Activated B cell treated with CpG ODN at 0.5 μM for 24 hours (primary cell): Measurements from ENCODE around the gene KIAA1958. TPM values are rescaled to one million over a fixed set of nuclear protein-coding genes. Genes with fewer than 3 reads are reported as not detected.

Experiments used
- ATAC-seq: fragments of 200-7000 bp; cut with Tn5 transposase; one replicate; pipeline ENCODE4 v1.10.0; 2021; ENCODE audit warnings: low read depth, mild to moderate bottlenecking, moderate library complexity
- CTCF ChIA-PET: fragments of 350-600 bp; sonication (Branson Sonifier 250); formaldehyde crosslinking; loops from one replicate; lab custom pipeline; 2021; ENCODE audit warnings: antibody characterized with exemption; lab: Charles Lee
- POLR2A ChIA-PET: fragments of 350-600 bp; sonication (Branson Sonifier 250); formaldehyde crosslinking; loops from one replicate; lab custom pipeline; 2021; ENCODE audit warnings: antibody characterized with exemption; lab: Charles Lee
- DNase-seq: peaks from one replicate; pipeline ENCODE4 v3.0.0; 2022
- H3K27ac Mint-ChIP-seq: one replicate; pipeline ENCODE4 v1.8.0; 2020; ENCODE audit warnings: mixed read lengths
- H3K27me3 Mint-ChIP-seq: one replicate; pipeline ENCODE4 v1.8.0; 2021; ENCODE audit warnings: mixed read lengths
- H3K36me3 Mint-ChIP-seq: one replicate; pipeline ENCODE4 v1.8.0; 2021; ENCODE audit warnings: low read depth, mixed read lengths
- H3K4me1 Mint-ChIP-seq: one replicate; pipeline ENCODE4 v1.8.0; 2021; ENCODE audit warnings: mixed read lengths
- H3K4me3 Mint-ChIP-seq: one replicate; pipeline ENCODE4 v1.8.0; 2020; ENCODE audit warnings: mild to moderate bottlenecking, mixed read lengths
- H3K9me3 Mint-ChIP-seq: one replicate; pipeline ENCODE4 v1.8.0; 2020; ENCODE audit warnings: mixed read lengths
- intact Hi-C: fragments of 100-400 bp; cut with micrococcal nuclease; formaldehyde crosslinking; loops from one replicate; pipeline ENCODE4 v1.15.1; 2024
- total RNA-seq: library from RNA; stranded (reverse); gene quantifications from 2 replicates; pipeline ENCODE4 v1.2.3, GENCODE V29; 2022
- TF ChIP-seq, protein P1 (sequence below): fragments of 200-600 bp; IDR thresholded peaks from one replicate; pipeline ENCODE4 v1.8.0; 2022; ENCODE audit warnings: antibody characterized with exemption, mild to moderate bottlenecking

The KIAA1958 gene
- total RNA-seq, 1 donor from 2014 or later = 7.4 TPM

DNA sequence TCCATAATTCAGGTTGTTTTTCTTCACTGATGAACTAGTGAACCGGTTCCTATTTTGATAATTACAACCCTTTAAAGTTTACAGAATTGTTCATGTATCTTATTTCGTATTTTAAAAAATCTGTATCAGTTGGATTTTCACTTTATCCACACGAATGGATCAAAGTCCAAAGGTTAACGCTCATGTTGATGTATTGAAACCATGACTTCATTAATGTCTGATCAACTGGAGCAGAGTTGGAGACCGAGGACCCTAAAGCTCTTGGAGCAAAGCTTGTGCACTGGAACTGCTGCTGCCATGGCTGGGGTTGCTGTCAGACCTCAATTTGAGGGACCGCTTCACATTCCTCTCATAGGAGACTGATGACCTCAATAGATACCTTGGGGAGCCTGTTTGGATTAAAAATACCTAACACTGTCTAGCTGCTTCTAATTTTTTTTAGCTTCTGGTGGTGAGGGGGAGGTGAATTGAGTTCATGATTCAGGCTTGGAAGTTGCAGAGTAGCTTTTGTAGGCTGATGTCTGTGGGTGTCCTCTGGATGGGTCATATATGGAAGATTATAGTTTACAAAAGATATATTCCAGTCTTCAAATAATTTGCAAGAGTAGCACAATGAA lies 45.1 kb downstream of the KIAA1958 start:
- TF ChIP-seq, protein P1, sequence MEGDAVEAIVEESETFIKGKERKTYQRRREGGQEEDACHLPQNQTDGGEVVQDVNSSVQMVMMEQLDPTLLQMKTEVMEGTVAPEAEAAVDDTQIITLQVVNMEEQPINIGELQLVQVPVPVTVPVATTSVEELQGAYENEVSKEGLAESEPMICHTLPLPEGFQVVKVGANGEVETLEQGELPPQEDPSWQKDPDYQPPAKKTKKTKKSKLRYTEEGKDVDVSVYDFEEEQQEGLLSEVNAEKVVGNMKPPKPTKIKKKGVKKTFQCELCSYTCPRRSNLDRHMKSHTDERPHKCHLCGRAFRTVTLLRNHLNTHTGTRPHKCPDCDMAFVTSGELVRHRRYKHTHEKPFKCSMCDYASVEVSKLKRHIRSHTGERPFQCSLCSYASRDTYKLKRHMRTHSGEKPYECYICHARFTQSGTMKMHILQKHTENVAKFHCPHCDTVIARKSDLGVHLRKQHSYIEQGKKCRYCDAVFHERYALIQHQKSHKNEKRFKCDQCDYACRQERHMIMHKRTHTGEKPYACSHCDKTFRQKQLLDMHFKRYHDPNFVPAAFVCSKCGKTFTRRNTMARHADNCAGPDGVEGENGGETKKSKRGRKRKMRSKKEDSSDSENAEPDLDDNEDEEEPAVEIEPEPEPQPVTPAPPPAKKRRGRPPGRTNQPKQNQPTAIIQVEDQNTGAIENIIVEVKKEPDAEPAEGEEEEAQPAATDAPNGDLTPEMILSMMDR = no peak
- no peaks in the 10 kb centered on the region for H3K27me3 Mint-ChIP-seq
- ATAC-seq (no peak), DNase-seq (no peak)
- intact Hi-C loops = no loop called here
- H3K4me1 Mint-ChIP-seq = peaks cover 4% of the 10 kb centered on the region
- ChIA-PET POLR2A (no interaction called here), CTCF (no interaction called here)
- no peaks in the 10 kb centered on the region for H3K9me3 Mint-ChIP-seq
- H3K27ac Mint-ChIP-seq = no peak overlapping the region
- no peaks in the 10 kb centered on the region for H3K36me3 Mint-ChIP-seq
- no peak overlapping the region for H3K4me3 Mint-ChIP-seq

- no peak for ATAC-seq
- TF ChIP-seq, protein P1 = no peak
- no peaks in the 10 kb centered on the region for H3K27me3 Mint-ChIP-seq
Measured at GRCh38 chr9:112532427-112532826, 45.8 kb downstream of the KIAA1958 start.

DNA sequence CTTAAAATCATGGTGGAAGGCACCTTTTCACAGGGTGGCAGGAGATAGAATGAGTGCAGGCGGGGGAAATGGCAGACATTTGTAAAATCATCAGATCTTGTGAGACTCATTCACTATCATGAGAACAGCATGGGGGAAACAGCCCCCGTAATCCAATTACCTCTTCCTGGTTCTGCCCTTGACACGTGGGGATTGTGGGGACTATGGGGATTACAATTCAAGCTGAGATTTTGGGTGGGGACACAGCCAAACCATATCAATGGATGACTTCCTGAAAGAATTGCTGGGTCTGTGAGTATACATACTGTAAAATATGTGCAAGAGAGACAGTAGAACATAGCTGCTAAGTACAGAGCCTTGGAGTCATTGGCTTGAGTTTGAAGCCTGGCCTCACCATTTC lies 47.0 kb downstream of the KIAA1958 start:
- no peaks in the 10 kb centered on the region for H3K36me3 Mint-ChIP-seq
- CTCF ChIA-PET = no interaction called here
- POLR2A ChIA-PET = no interaction called here
- ATAC-seq (no peak), DNase-seq (no peak)
- H3K27me3 Mint-ChIP-seq = no peaks in the 10 kb centered on the region
- TF ChIP-seq, protein P1 = no peak
- H3K9me3 Mint-ChIP-seq = no peaks in the 10 kb centered on the region
- H3K4me1 Mint-ChIP-seq = peaks cover 10% of the 10 kb centered on the region
- intact Hi-C loops = no loop called here
- no peak overlapping the region for H3K27ac Mint-ChIP-seq
- no peak overlapping the region for H3K4me3 Mint-ChIP-seq

More at GRCh38 chr9:112532427-112532826, 45.8 kb downstream of the KIAA1958 start:
- ChIA-PET POLR2A (no interaction called here), CTCF (interaction anchor here (0.6 kb wide), 1 partner anchor 75 kb away, joined by 4 read pairs; no protein-coding TSS in a partner anchor)
- no peaks in the 10 kb centered on the region for H3K9me3 Mint-ChIP-seq
- H3K4me3 Mint-ChIP-seq = no peak overlapping the region
- H3K36me3 Mint-ChIP-seq = no peaks in the 10 kb centered on the region
- intact Hi-C loops = no loop called here
- no peak overlapping the region for H3K27ac Mint-ChIP-seq
- peaks cover 4% of the 10 kb centered on the region for H3K4me1 Mint-ChIP-seq
- DNase-seq = no peak

GRCh38 chr9:112535301-112535700 lies 48.7 kb downstream of the KIAA1958 start:
- H3K4me3 Mint-ChIP-seq = no peak overlapping the region
- ATAC-seq = no peak
- CTCF ChIA-PET = no interaction called here
- no peaks in the 10 kb centered on the region for H3K36me3 Mint-ChIP-seq
- intact Hi-C loops = no loop called here
- peaks cover 10% of the 10 kb centered on the region for H3K4me1 Mint-ChIP-seq
- TF ChIP-seq, protein P1 = no peak
- H3K27ac Mint-ChIP-seq = no peak overlapping the region
- no peaks in the 10 kb centered on the region for H3K9me3 Mint-ChIP-seq
- no peaks in the 10 kb centered on the region for H3K27me3 Mint-ChIP-seq
- DNase-seq = no peak
- POLR2A ChIA-PET = no interaction called here

DNA sequence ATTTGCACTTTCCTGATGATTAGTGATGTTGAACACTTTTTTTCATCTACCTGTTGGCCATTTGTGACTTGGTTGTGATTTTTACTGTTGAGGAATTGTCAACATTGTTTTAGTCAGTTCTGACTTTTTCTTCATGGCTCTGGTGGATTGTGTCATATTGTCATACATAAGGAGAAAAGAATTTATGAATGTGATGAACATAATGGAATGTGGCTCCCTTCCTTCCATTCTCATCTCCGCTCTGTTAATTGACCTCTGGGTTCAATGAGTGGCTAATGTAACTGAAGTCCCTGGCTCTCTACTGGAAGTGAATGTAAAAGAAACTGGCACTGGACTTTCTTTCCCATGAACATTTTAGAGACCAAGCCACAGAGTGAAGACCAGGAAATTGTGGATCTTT lies 49.2 kb downstream of the KIAA1958 start:
- H3K4me1 Mint-ChIP-seq = peaks cover 10% of the 10 kb centered on the region
- no peaks in the 10 kb centered on the region for H3K9me3 Mint-ChIP-seq
- H3K4me3 Mint-ChIP-seq = no peak overlapping the region
- DNase-seq (no peak), ATAC-seq (no peak)
- no peaks in the 10 kb centered on the region for H3K27me3 Mint-ChIP-seq
- ChIA-PET POLR2A (no interaction called here), CTCF (no interaction called here)
- H3K36me3 Mint-ChIP-seq = no peaks in the 10 kb centered on the region
- intact Hi-C loops = no loop called here
- H3K27ac Mint-ChIP-seq = no peak overlapping the region
- TF ChIP-seq, protein P1 = no peak
